ENCODE measurements around the gene SLC25A33.

- TF ChIP-seq CTCF (IDR thresholded peaks at IDR 0.05) = no peak
- TF ChIP-seq POLR2A (IDR thresholded peaks at IDR 0.05) = no peak
Measured at GRCh38 chr1:9597361-9598315, 58.4 kb downstream of the SLC25A33 start.

Data from uterus (tissue), 2 donors.